ENCODE data around the gene AKAP10. TPM values are rescaled to one million over a fixed set of nuclear protein-coding genes. Genes with fewer than 3 reads are reported as not detected.

AKAP10 gene
- total and polyA plus RNA-seq, 10 of the 15 experiments (the other 5 are each of a cell fraction or from before 2014, with no cell fraction given): 4.3 to 23.7 (median 14.7) TPM

DNA sequence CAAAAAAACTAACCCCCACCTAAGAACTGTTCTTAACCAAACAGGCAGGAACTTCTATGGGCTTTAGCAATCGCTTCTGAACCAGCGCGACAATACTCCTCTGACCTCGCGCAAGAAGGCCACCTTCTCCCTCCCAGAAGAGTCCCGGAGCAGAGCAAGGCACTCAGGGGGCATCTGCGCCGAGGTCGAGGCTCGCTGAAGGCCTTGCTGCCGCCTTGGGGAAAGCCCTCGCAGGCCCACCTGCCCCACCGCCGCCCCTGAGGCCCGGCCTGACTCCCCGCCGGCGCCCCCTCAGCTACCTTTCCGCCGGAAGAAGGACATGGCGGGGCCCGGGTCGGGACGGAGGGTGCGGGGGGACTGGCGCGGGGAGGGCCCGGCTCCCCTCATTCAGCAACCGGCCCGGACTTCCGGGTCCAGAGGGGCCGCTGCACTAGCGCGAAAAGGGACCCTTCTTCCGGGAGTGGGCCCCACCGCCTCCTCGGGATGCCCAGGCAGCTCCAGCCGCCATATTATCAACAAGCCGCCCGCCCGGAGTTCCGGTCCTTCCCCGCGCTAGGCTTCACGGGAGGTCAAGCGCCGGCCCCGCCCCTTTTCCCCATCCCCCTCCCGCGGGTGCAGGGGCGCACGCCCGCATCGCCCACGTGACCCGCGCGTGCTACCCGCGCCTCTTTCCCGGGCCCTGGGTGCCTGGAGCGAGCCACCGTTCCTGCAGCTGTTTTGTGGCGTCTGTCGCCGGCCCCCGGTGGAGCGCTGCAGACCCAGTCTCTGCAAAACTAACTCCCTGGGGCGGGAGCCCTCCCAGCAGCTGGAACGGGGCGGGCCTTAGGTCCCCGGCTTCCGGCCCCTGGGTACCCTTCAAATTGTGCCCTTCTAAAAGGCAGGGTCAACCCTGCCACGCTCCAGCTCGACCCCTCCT is at the start of gene AKAP10 (continued):
- TF ChIP-seq, protein P1, sequence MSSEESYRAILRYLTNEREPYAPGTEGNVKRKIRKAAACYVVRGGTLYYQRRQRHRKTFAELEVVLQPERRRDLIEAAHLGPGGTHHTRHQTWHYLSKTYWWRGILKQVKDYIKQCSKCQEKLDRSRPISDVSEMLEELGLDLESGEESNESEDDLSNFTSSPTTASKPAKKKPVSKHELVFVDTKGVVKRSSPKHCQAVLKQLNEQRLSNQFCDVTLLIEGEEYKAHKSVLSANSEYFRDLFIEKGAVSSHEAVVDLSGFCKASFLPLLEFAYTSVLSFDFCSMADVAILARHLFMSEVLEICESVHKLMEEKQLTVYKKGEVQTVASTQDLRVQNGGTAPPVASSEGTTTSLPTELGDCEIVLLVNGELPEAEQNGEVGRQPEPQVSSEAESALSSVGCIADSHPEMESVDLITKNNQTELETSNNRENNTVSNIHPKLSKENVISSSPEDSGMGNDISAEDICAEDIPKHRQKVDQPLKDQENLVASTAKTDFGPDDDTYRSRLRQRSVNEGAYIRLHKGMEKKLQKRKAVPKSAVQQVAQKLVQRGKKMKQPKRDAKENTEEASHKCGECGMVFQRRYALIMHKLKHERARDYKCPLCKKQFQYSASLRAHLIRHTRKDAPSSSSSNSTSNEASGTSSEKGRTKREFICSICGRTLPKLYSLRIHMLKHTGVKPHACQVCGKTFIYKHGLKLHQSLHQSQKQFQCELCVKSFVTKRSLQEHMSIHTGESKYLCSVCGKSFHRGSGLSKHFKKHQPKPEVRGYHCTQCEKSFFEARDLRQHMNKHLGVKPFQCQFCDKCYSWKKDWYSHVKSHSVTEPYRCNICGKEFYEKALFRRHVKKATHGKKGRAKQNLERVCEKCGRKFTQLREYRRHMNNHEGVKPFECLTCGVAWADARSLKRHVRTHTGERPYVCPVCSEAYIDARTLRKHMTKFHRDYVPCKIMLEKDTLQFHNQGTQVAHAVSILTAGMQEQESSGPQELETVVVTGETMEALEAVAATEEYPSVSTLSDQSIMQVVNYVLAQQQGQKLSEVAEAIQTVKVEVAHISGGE (CRISPR knock-in tag; IDR thresholded peaks at IDR 0.05): no peak
- TF ChIP-seq FOXM1 (IDR thresholded peaks at IDR 0.05; ENCODE audit: low read depth, low read length) (no peak), IKZF1 (conservative IDR thresholded peaks at IDR 0.05) (peak; percentile 71), ZNF24 (IDR thresholded peaks at IDR 0.05) (no peak), PAX5 (IDR thresholded peaks at IDR 0.05; ENCODE audit: borderline replicate concordance, low read depth, low read length) (peak; percentile 63; the same call in 1 of the 2 replicates), CEBPB (IDR thresholded peaks at IDR 0.05; ENCODE audit: borderline replicate concordance in 1 of 2, low read depth in 2 of 2, low read length in 2 of 2) (no peak), TCF3 (IDR thresholded peaks at IDR 0.05; ENCODE audit: borderline replicate concordance, insufficient read depth, low read depth, low read length) (peak; percentile 68; the same call in 1 of the 2 replicates), EGR1 (IDR thresholded peaks at IDR 0.05; ENCODE audit: borderline replicate concordance in 1 of 2, low read depth in 2 of 2, low read length in 2 of 2) (peak in 1 of 2 experiments; percentile 30; a peak in 2 of 3 replicates), HDAC6 (IDR thresholded peaks at IDR 0.05; ENCODE audit: unreplicated experiment) (no peak), NFYA (IDR thresholded peaks at IDR 0.05; ENCODE audit: borderline replicate concordance, low read depth, low read length) (no peak), JUND (IDR thresholded peaks at IDR 0.05; ENCODE audit: low read depth, low read length) (no peak), MEF2B (IDR thresholded peaks at IDR 0.05; ENCODE audit: partially characterized antibody, poor library complexity, severe bottlenecking) (peak; percentile 49), POLR2A (IDR thresholded peaks at IDR 0.05; ENCODE audit: low read depth, low read length) (peak; percentile 93), CREM (IDR thresholded peaks at IDR 0.05; ENCODE audit: low read depth) (no peak; the same call in 1 of the 2 replicates), SMAD1 (IDR thresholded peaks at IDR 0.05; ENCODE audit: low read depth, partially characterized antibody) (no peak), TAF1 (IDR thresholded peaks at IDR 0.05; ENCODE audit: borderline replicate concordance, low read depth, low read length) (peak; percentile 83), TCF12 (IDR thresholded peaks at IDR 0.05; ENCODE audit: low read depth, low read length) (peak; percentile 4; the same call in 1 of the 2 replicates)
- TF ChIP-seq, protein P2, sequence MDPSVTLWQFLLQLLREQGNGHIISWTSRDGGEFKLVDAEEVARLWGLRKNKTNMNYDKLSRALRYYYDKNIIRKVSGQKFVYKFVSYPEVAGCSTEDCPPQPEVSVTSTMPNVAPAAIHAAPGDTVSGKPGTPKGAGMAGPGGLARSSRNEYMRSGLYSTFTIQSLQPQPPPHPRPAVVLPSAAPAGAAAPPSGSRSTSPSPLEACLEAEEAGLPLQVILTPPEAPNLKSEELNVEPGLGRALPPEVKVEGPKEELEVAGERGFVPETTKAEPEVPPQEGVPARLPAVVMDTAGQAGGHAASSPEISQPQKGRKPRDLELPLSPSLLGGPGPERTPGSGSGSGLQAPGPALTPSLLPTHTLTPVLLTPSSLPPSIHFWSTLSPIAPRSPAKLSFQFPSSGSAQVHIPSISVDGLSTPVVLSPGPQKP (IDR thresholded peaks at IDR 0.05; ENCODE audit: low read depth, low read length): peak; percentile 77
- TF ChIP-seq, protein P3, sequence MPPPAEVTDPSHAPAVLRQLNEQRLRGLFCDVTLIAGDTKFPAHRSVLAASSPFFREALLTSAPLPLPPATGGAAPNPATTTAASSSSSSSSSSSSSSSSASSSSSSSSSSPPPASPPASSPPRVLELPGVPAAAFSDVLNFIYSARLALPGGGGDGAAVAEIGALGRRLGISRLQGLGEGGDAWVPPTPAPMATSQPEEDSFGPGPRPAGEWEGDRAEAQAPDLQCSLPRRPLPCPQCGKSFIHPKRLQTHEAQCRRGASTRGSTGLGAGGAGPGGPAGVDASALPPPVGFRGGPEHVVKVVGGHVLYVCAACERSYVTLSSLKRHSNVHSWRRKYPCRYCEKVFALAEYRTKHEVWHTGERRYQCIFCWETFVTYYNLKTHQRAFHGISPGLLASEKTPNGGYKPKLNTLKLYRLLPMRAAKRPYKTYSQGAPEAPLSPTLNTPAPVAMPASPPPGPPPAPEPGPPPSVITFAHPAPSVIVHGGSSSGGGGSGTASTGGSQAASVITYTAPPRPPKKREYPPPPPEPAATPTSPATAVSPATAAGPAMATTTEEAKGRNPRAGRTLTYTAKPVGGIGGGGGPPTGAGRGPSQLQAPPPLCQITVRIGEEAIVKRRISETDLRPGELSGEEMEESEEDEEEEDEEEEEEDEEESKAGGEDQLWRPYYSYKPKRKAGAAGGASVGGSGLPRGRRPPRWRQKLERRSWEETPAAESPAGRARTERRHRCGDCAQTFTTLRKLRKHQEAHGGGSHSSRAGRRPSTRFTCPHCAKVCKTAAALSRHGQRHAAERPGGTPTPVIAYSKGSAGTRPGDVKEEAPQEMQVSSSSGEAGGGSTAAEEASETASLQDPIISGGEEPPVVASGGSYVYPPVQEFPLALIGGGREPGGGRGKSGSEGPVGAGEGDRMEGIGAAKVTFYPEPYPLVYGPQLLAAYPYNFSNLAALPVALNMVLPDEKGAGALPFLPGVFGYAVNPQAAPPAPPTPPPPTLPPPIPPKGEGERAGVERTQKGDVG (CRISPR knock-in tag; IDR thresholded peaks at IDR 0.05): no peak
- TF ChIP-seq, protein P4, sequence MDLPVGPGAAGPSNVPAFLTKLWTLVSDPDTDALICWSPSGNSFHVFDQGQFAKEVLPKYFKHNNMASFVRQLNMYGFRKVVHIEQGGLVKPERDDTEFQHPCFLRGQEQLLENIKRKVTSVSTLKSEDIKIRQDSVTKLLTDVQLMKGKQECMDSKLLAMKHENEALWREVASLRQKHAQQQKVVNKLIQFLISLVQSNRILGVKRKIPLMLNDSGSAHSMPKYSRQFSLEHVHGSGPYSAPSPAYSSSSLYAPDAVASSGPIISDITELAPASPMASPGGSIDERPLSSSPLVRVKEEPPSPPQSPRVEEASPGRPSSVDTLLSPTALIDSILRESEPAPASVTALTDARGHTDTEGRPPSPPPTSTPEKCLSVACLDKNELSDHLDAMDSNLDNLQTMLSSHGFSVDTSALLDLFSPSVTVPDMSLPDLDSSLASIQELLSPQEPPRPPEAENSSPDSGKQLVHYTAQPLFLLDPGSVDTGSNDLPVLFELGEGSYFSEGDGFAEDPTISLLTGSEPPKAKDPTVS (IDR thresholded peaks at IDR 0.05; ENCODE audit: low read depth, low read length): no peak
